H1 (cell line): ENCODE results near the gene OTUD5. TPM values are rescaled to one million over a fixed set of nuclear protein-coding genes. Genes with fewer than 3 reads are reported as not detected.
A peak's percentile ranks its signal among the peaks of the same experiment; 100 is the strongest.

Experiments used
- ATF2 ChIP-seq: IDR thresholded peaks from 2 replicates; pipeline ENCODE4 v1.6.1; 2012; ENCODE audit warnings: low read length, inconsistent platforms
- CEBPB ChIP-seq: IDR thresholded peaks from 2 replicates; pipeline ENCODE4 v1.6.1; 2012; ENCODE audit warnings: low read depth, low read length
- CREB1 ChIP-seq: IDR thresholded peaks from 2 replicates; pipeline ENCODE4 v1.6.1; 2012; ENCODE audit warnings: inconsistent platforms
- GABPA ChIP-seq: IDR thresholded peaks from 2 replicates; pipeline ENCODE4 v1.6.1; 2011; ENCODE audit warnings: mild to moderate bottlenecking, low read length, moderate library complexity, borderline replicate concordance; ENCODE audit not compliant: insufficient read depth
- HDAC2 ChIP-seq, 2 experiments: fragments of 300-600 bp in 1 of 2; sonication (generic) in 1 of 2; IDR thresholded peaks; 2 replicates each; pipeline ENCODE4 v1.6.1; 2011 to 2012; ENCODE audit warnings: low read depth in 2 of 2, low read length in 2 of 2, mild to moderate bottlenecking in 2 of 2, moderate library complexity in 2 of 2, borderline replicate concordance in 1 of 2, inconsistent platforms in 1 of 2
- KDM4A ChIP-seq: IDR thresholded peaks from one replicate; pipeline ENCODE4 v1.7.1; 2012; ENCODE audit warnings: low read depth, mild to moderate bottlenecking, moderate library complexity, low read length, inconsistent platforms; ENCODE audit not compliant: severe bottlenecking
- NRF1 ChIP-seq: IDR thresholded peaks from 2 replicates; pipeline ENCODE4 v1.6.1; 2011; ENCODE audit warnings: mild to moderate bottlenecking, low read depth, low read length, improper control_type of control experiment
- POLR2A ChIP-seq, 2 experiments: IDR thresholded peaks; 1 replicate in 1 of 2; 2 replicates in 1 of 2; pipeline ENCODE4 v1.6.1; 2011; ENCODE audit warnings: low read depth in 2 of 2, low read length in 2 of 2, mild to moderate bottlenecking in 2 of 2; ENCODE audit errors: control extremely low read depth in 1 of 2
- RFX5 ChIP-seq: IDR thresholded peaks from 2 replicates; pipeline ENCODE4 v1.6.1; 2011; ENCODE audit warnings: low read depth, low read length, improper control_type of control experiment, borderline replicate concordance
- SIX5 ChIP-seq: IDR thresholded peaks from 2 replicates; pipeline ENCODE4 v1.6.1; 2011; ENCODE audit warnings: mild to moderate bottlenecking, low read depth, low read length
- TAF1 ChIP-seq: IDR thresholded peaks from 2 replicates; pipeline ENCODE4 v1.6.1; 2011; ENCODE audit warnings: mild to moderate bottlenecking, low read depth, low read length
- TBP ChIP-seq: IDR thresholded peaks from 2 replicates; pipeline ENCODE4 v1.6.1; 2011; ENCODE audit warnings: low read depth, low read length, improper control_type of control experiment
- USF2 ChIP-seq: IDR thresholded peaks from 2 replicates; pipeline ENCODE4 v1.6.1; 2011; ENCODE audit warnings: low read length, improper control_type of control experiment
- polyA plus RNA-seq, 7 experiments: library from polyadenylated mRNA; depleted of rRNA in 3 of 7; stranded (reverse) in 5 of 7; unstranded in 2 of 7; fragments of >200 nt in 5 of 7; fragments of 200-250 nt in 2 of 7; gene quantifications; 1 replicate in 5 of 7; 2 replicates in 1 of 7; 4 replicates in 1 of 7; pipeline versions ENCODE4 v1.2.1 to v1.2.3, GENCODE V29; 2011 to 2013; ENCODE audit warnings: missing spikeins in 2 of 7, mixed read lengths in 2 of 7
- total RNA-seq: library from RNA; stranded (reverse); fragmentation: NEBNext Ultra II Directional; extraction: Animal tissue kit (Norgen Biotek cat#: 25700); gene quantifications from 2 replicates; pipeline ENCODE4 v1.2.1, GENCODE V29; 2021
- TF ChIP-seq, protein P1 (sequence below): IDR thresholded peaks from 2 replicates; pipeline ENCODE4 v1.6.1; 2012; ENCODE audit warnings: inconsistent platforms

OTUD5 gene
- total and polyA plus RNA-seq, 2 of the 8 experiments (the other 6 are each of a cell fraction or from before 2014, with no cell fraction given): 46.3 to 53.5 TPM

DNA sequence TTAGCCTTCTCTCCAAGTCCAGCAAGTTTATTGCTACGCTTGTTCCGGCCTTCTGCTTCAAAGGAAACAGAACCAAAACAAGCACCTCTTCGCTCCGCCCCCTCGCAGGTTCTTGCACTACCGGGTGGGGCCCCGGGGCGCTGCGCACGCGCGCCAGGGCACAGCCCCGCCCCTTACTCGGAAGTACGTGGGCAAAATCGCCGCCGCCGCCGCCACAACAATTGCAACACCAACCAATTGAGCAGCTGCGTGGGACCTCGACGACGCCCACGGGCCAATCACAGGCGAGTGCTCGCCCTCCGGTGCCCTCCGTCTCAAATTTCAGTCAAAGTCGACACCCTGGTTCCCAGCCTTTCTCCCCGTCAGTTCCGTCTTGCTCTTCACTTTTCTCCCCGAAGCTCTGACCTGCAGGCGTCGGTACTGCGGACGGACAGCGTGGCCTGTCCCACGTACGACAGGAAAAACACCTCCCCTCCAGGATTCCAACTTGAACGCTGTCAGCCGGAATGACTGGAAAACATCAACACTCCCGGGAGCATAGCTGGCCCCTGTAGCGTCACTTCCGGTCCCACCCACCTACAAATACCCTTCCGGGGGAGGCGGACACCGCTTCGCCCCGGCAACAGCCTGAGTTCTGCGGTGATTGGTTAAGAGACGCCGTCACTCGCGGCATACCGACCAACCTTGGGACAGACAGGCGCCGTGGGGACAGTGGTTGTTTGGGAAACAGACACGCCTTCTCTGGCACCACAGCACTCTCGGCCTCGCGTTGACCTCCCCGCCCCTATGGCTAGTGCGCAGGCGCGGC is 624 bp upstream of the OTUD5 start (continued):
- TF ChIP-seq TAF1 (0 out of 2 replicates have a peak, but pooled peaks have one; percentile 29), SIX5 (no peak), RFX5 (peak; percentile 69), GABPA (peak; percentile 76; the same call in 1 of the 2 replicates), CREB1 (peak; percentile 77), KDM4A (no peak), POLR2A (IDR thresholded peaks at IDR 0.05; ENCODE audit: control extremely low read depth in 1 of 2, low read depth in 2 of 2, low read length in 2 of 2) (peak in 1 of 2 experiments; percentile 65; a peak in 2 of 3 replicates), ATF2 (no peak), HDAC2 (IDR thresholded peaks at IDR 0.05; ENCODE audit: borderline replicate concordance in 1 of 2, low read depth in 2 of 2, low read length in 2 of 2) (no peak), CEBPB (peak; percentile 61), TBP (peak; percentile 65; the same call in 1 of the 2 replicates), USF2 (no peak), NRF1 (peak; percentile 61)
- TF ChIP-seq, protein P1, sequence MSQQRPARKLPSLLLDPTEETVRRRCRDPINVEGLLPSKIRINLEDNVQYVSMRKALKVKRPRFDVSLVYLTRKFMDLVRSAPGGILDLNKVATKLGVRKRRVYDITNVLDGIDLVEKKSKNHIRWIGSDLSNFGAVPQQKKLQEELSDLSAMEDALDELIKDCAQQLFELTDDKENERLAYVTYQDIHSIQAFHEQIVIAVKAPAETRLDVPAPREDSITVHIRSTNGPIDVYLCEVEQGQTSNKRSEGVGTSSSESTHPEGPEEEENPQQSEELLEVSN: no peak
